Mucosa of descending colon (tissue), 3 donors: ENCODE measurements around the gene MCC. TPM values are rescaled to one million over a fixed set of nuclear protein-coding genes. Genes with fewer than 3 reads are reported as not detected.

ENCODE experiments used
- ATAC-seq: fragments of 200-7000 bp; cut with Tn5 transposase; one replicate; pipeline ENCODE4 v1.9.1; 2020; ENCODE audit warnings: mild to moderate bottlenecking, moderate library complexity
- DNase-seq, 3 donors: peaks; one replicate each; pipeline ENCODE4 v3.0.0-alpha.2; 2020
- H3K36me3 ChIP-seq: fragments of 200-600 bp; one replicate; pipeline ENCODE4 v1.8.0; 2021; ENCODE audit warnings: low read depth, mild to moderate bottlenecking
- H3K4me1 ChIP-seq: fragments of 200-600 bp; one replicate; pipeline ENCODE4 v1.8.0; 2021; ENCODE audit warnings: low read depth, mild to moderate bottlenecking
- H3K4me3 ChIP-seq: fragments of 200-600 bp; one replicate; pipeline ENCODE4 v1.8.0; 2021; ENCODE audit warnings: mild to moderate bottlenecking
- H3K9me3 ChIP-seq: fragments of 200-600 bp; one replicate; pipeline ENCODE4 v1.8.0; 2021; ENCODE audit warnings: mild to moderate bottlenecking
- CTCF ChIP-seq: fragments of 200-600 bp; IDR thresholded peaks from one replicate; pipeline ENCODE4 v1.8.0; 2022; ENCODE audit warnings: antibody characterized with exemption, mild to moderate bottlenecking
- intact Hi-C, 2 donors: fragments of 100-400 bp; cut with DNase I in 1 of 2; cut with micrococcal nuclease in 1 of 2; formaldehyde crosslinking; loops; one replicate each; pipeline versions ENCODE4 v1.11.0 to v1.11.1; 2022; cut with DNase I, micrococcal nuclease
- total RNA-seq, 3 donors: library from RNA; stranded (reverse); fragmentation: NEBNext Ultra II Directional in 2 of 3; extraction: Animal tissue kit (Norgen Biotek cat#: 25700) in 2 of 3; gene quantifications; one replicate each; pipeline versions ENCODE4 v1.2.1 to v1.2.4, GENCODE V29; 2021 to 2023
- donor health status: DM: no; HTN: no; CAD: no; lungs with moderate emphysema.
- donor health status: DM: no; HTN: no; CAD: no.
- donor health status: DM: no; HTN: yes; CAD: no.

MCC gene
- total RNA-seq, 3 donors from 2014 or later: 1.5 to 7.4 (median 4.4) TPM

GRCh38 chr5:113193311-113193978 lies 294.8 kb downstream of the MCC start:
- intact Hi-C loops: no loop called here
- H3K9me3 ChIP-seq: no peaks in the 10 kb centered on the region
- H3K4me1 ChIP-seq: no peaks in the 10 kb centered on the region
- no peak overlapping the region for H3K4me3 ChIP-seq
- TF ChIP-seq CTCF: no peak
- H3K36me3 ChIP-seq: no peaks in the 10 kb centered on the region
- ATAC-seq (no peak), DNase-seq (no peak)

GRCh38 chr5:113192541-113192940 lies 295.7 kb downstream of the MCC start:
- intact Hi-C loops: no loop called here
- no peak for ATAC-seq
- H3K4me1 ChIP-seq: no peaks in the 10 kb centered on the region
- no peak overlapping the region for H3K4me3 ChIP-seq
- DNase-seq: no peak
- TF ChIP-seq CTCF: no peak
- no peaks in the 10 kb centered on the region for H3K36me3 ChIP-seq
- no peaks in the 10 kb centered on the region for H3K9me3 ChIP-seq

- intact Hi-C loops: no loop called here
- no peaks in the 10 kb centered on the region for H3K36me3 ChIP-seq
These were observed 297.9 kb downstream of the MCC start for GRCh38 chr5:113190347-113190746.

GRCh38 chr5:113189291-113189690 lies 299.0 kb downstream of the MCC start:
- intact Hi-C loops: no loop called here
- ATAC-seq: no peak
- no peak for TF ChIP-seq CTCF

More at GRCh38 chr5:113190347-113190746, 297.9 kb downstream of the MCC start:
- no peak for TF ChIP-seq CTCF
- Histone ChIP-seq H3K9me3 (no peaks in the 10 kb centered on the region), H3K4me1 (no peaks in the 10 kb centered on the region), H3K4me3 (no peak overlapping the region)
- ATAC-seq: no peak
- no peak for DNase-seq

GRCh38 chr5:113188436-113188835 lies 299.8 kb downstream of the MCC start:
- ATAC-seq: no peak

More at GRCh38 chr5:113189291-113189690, 299.0 kb downstream of the MCC start:
- Histone ChIP-seq H3K9me3 (no peaks in the 10 kb centered on the region), H3K36me3 (no peaks in the 10 kb centered on the region), H3K4me1 (no peaks in the 10 kb centered on the region), H3K4me3 (no peak overlapping the region)
- DNase-seq: no peak

More at GRCh38 chr5:113188436-113188835, 299.8 kb downstream of the MCC start:
- Histone ChIP-seq H3K4me1 (no peaks in the 10 kb centered on the region), H3K36me3 (no peaks in the 10 kb centered on the region), H3K9me3 (no peaks in the 10 kb centered on the region), H3K4me3 (no peak overlapping the region)
- intact Hi-C loops: no loop called here
- no peak for TF ChIP-seq CTCF
- no peak for DNase-seq
